NB4 (cell line): ENCODE data around the gene TBCB.

Experiments used
- MYC ChIP-seq: IDR thresholded peaks from 2 replicates; pipeline ENCODE4 v1.6.1; 2011; ENCODE audit warnings: low read depth, low read length
- TF ChIP-seq, protein P1 (sequence below): IDR thresholded peaks from one replicate; pipeline ENCODE4 v1.5.1; 2012; ENCODE audit warnings: low read depth, low read length

DNA sequence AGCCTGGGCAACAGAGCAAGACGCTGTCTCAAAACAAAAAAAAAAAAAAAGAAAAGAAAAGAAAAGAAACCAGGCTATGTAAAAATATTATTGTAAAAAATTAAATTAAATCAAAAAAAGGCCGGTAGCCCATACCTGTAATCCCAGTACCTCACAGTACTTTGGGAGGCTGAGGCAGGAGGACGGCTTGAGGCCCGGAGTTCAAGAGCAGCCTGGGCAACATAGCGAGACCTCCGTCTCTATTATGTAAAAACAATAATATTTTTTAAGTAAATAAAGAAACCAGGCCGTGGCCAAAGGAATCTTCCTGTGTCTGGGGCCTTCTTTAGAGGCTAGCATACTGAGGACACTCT lies 23.8 kb downstream of the TBCB start:
- TF ChIP-seq, protein P1, sequence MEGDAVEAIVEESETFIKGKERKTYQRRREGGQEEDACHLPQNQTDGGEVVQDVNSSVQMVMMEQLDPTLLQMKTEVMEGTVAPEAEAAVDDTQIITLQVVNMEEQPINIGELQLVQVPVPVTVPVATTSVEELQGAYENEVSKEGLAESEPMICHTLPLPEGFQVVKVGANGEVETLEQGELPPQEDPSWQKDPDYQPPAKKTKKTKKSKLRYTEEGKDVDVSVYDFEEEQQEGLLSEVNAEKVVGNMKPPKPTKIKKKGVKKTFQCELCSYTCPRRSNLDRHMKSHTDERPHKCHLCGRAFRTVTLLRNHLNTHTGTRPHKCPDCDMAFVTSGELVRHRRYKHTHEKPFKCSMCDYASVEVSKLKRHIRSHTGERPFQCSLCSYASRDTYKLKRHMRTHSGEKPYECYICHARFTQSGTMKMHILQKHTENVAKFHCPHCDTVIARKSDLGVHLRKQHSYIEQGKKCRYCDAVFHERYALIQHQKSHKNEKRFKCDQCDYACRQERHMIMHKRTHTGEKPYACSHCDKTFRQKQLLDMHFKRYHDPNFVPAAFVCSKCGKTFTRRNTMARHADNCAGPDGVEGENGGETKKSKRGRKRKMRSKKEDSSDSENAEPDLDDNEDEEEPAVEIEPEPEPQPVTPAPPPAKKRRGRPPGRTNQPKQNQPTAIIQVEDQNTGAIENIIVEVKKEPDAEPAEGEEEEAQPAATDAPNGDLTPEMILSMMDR, result no peak
- TF ChIP-seq MYC, result no peak
